MCF 10A (cell line): ENCODE data around the gene EPB41. TPM values are rescaled to one million over a fixed set of nuclear protein-coding genes. Genes with fewer than 3 reads are reported as not detected.

Source experiments
- BruUV-seq: library from RNA; stranded (reverse); fragments of 400-500 nt; replicated peaks from 2 replicates; lab custom pipeline; 2021; lab: Mats Ljungman, UMichigan
- CTCF ChIA-PET: fragments of 300-600 bp; sonication (Branson Sonifier 250); formaldehyde crosslinking; extraction: SDS; loops from one replicate; lab custom pipeline; 2021; ENCODE audit warnings: antibody characterized with exemption, inconsistent platforms; lab: Yijun Ruan, JAX
- POLR2A ChIA-PET: fragments of 300-600, 350-650 bp; sonication (Branson Sonifier 250); formaldehyde crosslinking; extraction: SDS; loops from one replicate; lab custom pipeline; 2020; ENCODE audit warnings: antibody characterized with exemption, inconsistent platforms; lab: Yijun Ruan, JAX
- DNase-seq: peaks from one replicate; pipeline ENCODE4 v3.0.0-alpha.2; 2018; ENCODE audit not compliant: unreplicated experiment
- H3K27ac Mint-ChIP-seq: one replicate; pipeline ENCODE4 v1.8.0; 2022; ENCODE audit warnings: mild to moderate bottlenecking, low read depth, mixed read lengths; ENCODE audit not compliant: unreplicated experiment
- H3K27me3 Mint-ChIP-seq: one replicate; pipeline ENCODE4 v1.8.0; 2022; ENCODE audit warnings: mixed read lengths; ENCODE audit not compliant: insufficient read depth, unreplicated experiment
- H3K36me3 Mint-ChIP-seq: one replicate; pipeline ENCODE4 v1.8.0; 2022; ENCODE audit warnings: mild to moderate bottlenecking, moderate library complexity, mixed read lengths; ENCODE audit not compliant: insufficient read depth, unreplicated experiment
- H3K4me1 Mint-ChIP-seq: one replicate; pipeline ENCODE4 v1.8.0; 2022; ENCODE audit warnings: mixed read lengths; ENCODE audit not compliant: insufficient read depth, unreplicated experiment
- H3K4me3 Mint-ChIP-seq: one replicate; pipeline ENCODE4 v1.8.0; 2022; ENCODE audit warnings: mild to moderate bottlenecking, moderate library complexity, mixed read lengths; ENCODE audit not compliant: unreplicated experiment
- H3K9me3 Mint-ChIP-seq: one replicate; pipeline ENCODE4 v1.8.0; 2022; ENCODE audit warnings: mixed read lengths; ENCODE audit not compliant: unreplicated experiment
- CTCF ChIP-seq: fragments of 200-600 bp; IDR thresholded peaks from one replicate; pipeline ENCODE4 v1.8.0; 2022; ENCODE audit warnings: antibody characterized with exemption, mild to moderate bottlenecking; ENCODE audit not compliant: unreplicated experiment
- intact Hi-C: fragments of 100-400 bp; cut with micrococcal nuclease; formaldehyde crosslinking; loops from 2 replicates; pipeline ENCODE4 v1.14.1; 2022
- total RNA-seq: library from RNA; stranded (reverse); gene quantifications from 2 replicates; pipeline ENCODE4 v1.2.3, GENCODE V29; 2022

Gene EPB41
- total RNA-seq, 1 experiment from 2014 or later = 15.0 TPM

- Mint-ChIP-seq H3K4me3 (no peak overlapping the region), H3K36me3 (no peaks in the 10 kb centered on the region), H3K9me3 (no peaks in the 10 kb centered on the region), H3K27me3 (no peaks in the 10 kb centered on the region), H3K27ac (no peak overlapping the region), H3K4me1 (no peaks in the 10 kb centered on the region)
- DNase-seq = no peak
- BruUV-seq = no TSS peak
- intact Hi-C loops = no loop called here
- TF ChIP-seq CTCF = no peak
- ChIA-PET POLR2A (no interaction called here), CTCF (no interaction called here)
These were observed 19.5 kb downstream of the EPB41 start for GRCh38 chr1:28933918-28934317.

GRCh38 chr1:28934676-28935075, 20.3 kb downstream of the EPB41 start:
- BruUV-seq = no TSS peak
- H3K27me3 Mint-ChIP-seq = no peaks in the 10 kb centered on the region
- TF ChIP-seq CTCF = no peak
- H3K4me3 Mint-ChIP-seq = no peak overlapping the region
- POLR2A ChIA-PET = interaction anchor here (0.6 to 0.7 kb wide), 2 partner anchors 21 to 175 kb away, joined by 3 read pairs; no protein-coding TSS in a partner anchor
- H3K27ac Mint-ChIP-seq = no peak overlapping the region
- CTCF ChIA-PET = no interaction called here
- intact Hi-C loops = no loop called here
- DNase-seq = no peak
- no peaks in the 10 kb centered on the region for H3K36me3 Mint-ChIP-seq
- no peaks in the 10 kb centered on the region for H3K9me3 Mint-ChIP-seq
- no peaks in the 10 kb centered on the region for H3K4me1 Mint-ChIP-seq

GRCh38 chr1:28935293-28935692, 20.9 kb downstream of the EPB41 start:
- DNase-seq = no peak
- CTCF ChIA-PET = interaction anchor here (0.8 kb wide), 1 partner anchor 56 kb away, joined by 3 read pairs; no protein-coding TSS in a partner anchor
- H3K9me3 Mint-ChIP-seq = no peaks in the 10 kb centered on the region
- no peaks in the 10 kb centered on the region for H3K36me3 Mint-ChIP-seq
- no peak for TF ChIP-seq CTCF
- no peaks in the 10 kb centered on the region for H3K4me1 Mint-ChIP-seq
- H3K27ac Mint-ChIP-seq = no peak overlapping the region
- BruUV-seq = no TSS peak
- H3K27me3 Mint-ChIP-seq = no peaks in the 10 kb centered on the region
- intact Hi-C loops = no loop called here
- POLR2A ChIA-PET = interaction anchor here (0.6 to 0.7 kb wide), 2 partner anchors 22 to 175 kb away, joined by 3 read pairs; no protein-coding TSS in a partner anchor
- H3K4me3 Mint-ChIP-seq = no peak overlapping the region

GRCh38 chr1:28936094-28936493, 21.7 kb downstream of the EPB41 start:
- Mint-ChIP-seq H3K27ac (no peak overlapping the region), H3K4me3 (no peak overlapping the region), H3K4me1 (no peaks in the 10 kb centered on the region), H3K27me3 (no peaks in the 10 kb centered on the region), H3K36me3 (no peaks in the 10 kb centered on the region), H3K9me3 (no peaks in the 10 kb centered on the region)
- no TSS peak for BruUV-seq
- no peak for TF ChIP-seq CTCF
- ChIA-PET CTCF (interaction anchor here (0.8 kb wide), 1 partner anchor 57 kb away, joined by 3 read pairs; no protein-coding TSS in a partner anchor), POLR2A (interaction anchor here (0.8 kb wide), 1 partner anchor 105 kb away, joined by 4 read pairs; no protein-coding TSS in a partner anchor)
- intact Hi-C loops = no loop called here
- no peak for DNase-seq
